ENCODE data around the gene EXOC2.

EXOC2 gene

GRCh38 chr6:641225-641985 is 51.5 kb downstream of the EXOC2 start:
- no peak overlapping the region for H3K27ac ChIP-seq (ENCODE audit: low read depth, low read length)
- H3K79me2 ChIP-seq (ENCODE audit: control insufficient read depth, low read length), result no peaks in the 10 kb centered on the region
- H3K36me3 ChIP-seq (ENCODE audit: control insufficient read depth, low read length), result no peaks in the 10 kb centered on the region
- H3K27me3 ChIP-seq (ENCODE audit: control insufficient read depth, low read length), result no peaks in the 10 kb centered on the region
- H3K4me1 ChIP-seq (ENCODE audit: control insufficient read depth, low read length), result no peaks in the 10 kb centered on the region
- H3K4me2 ChIP-seq (ENCODE audit: low read length), result no peak overlapping the region
- no peaks in the 10 kb centered on the region for H3K9me2 ChIP-seq (replicated peaks; ENCODE audit: control insufficient read depth, low read length)
- no peaks in the 10 kb centered on the region for H3K9me3 ChIP-seq (ENCODE audit: control insufficient read depth, insufficient read depth, low read length)
- H4K20me1 ChIP-seq (ENCODE audit: control insufficient read depth, insufficient read depth, low read depth, low read length), result no peaks in the 10 kb centered on the region
- no peaks in the 10 kb centered on the region for H3F3A ChIP-seq (ENCODE audit: control insufficient read depth, insufficient read depth)
- no peak overlapping the region for H3K4me3 ChIP-seq (ENCODE audit: low read length)
- TF ChIP-seq EZH2phosphoT487 (IDR thresholded peaks at IDR 0.05; ENCODE audit: borderline replicate concordance, low read length), result no peak
- TF ChIP-seq CTCF (IDR thresholded peaks at IDR 0.05; ENCODE audit: low read depth, low read length, poor library complexity, severe bottlenecking), result no peak

GRCh38 chr6:636488-636887 is 56.5 kb downstream of the EXOC2 start:
- no peaks in the 10 kb centered on the region for H3K9me3 ChIP-seq (ENCODE audit: control insufficient read depth, insufficient read depth, low read length)
- H3K4me3 ChIP-seq (ENCODE audit: low read length), result no peak overlapping the region
- no peaks in the 10 kb centered on the region for H3K4me1 ChIP-seq (ENCODE audit: control insufficient read depth, low read length)
- no peaks in the 10 kb centered on the region for H3K79me2 ChIP-seq (ENCODE audit: control insufficient read depth, low read length)
- H3K36me3 ChIP-seq (ENCODE audit: control insufficient read depth, low read length), result no peaks in the 10 kb centered on the region
- H3K9me2 ChIP-seq (replicated peaks; ENCODE audit: control insufficient read depth, low read length), result no peaks in the 10 kb centered on the region
- no peaks in the 10 kb centered on the region for H3K27me3 ChIP-seq (ENCODE audit: control insufficient read depth, low read length)
- H3K27ac ChIP-seq (ENCODE audit: low read depth, low read length), result no peak overlapping the region
- TF ChIP-seq EZH2phosphoT487 (IDR thresholded peaks at IDR 0.05; ENCODE audit: borderline replicate concordance, low read length), result no peak
- no peak for TF ChIP-seq CTCF (IDR thresholded peaks at IDR 0.05; ENCODE audit: low read depth, low read length, poor library complexity, severe bottlenecking)
- no peaks in the 10 kb centered on the region for H3F3A ChIP-seq (ENCODE audit: control insufficient read depth, insufficient read depth)
- H4K20me1 ChIP-seq (ENCODE audit: control insufficient read depth, insufficient read depth, low read depth, low read length), result no peaks in the 10 kb centered on the region
- no peak overlapping the region for H3K4me2 ChIP-seq (ENCODE audit: low read length)

- Histone ChIP-seq H3K9me3 (ENCODE audit: control insufficient read depth, insufficient read depth, low read length) (no peaks in the 10 kb centered on the region), H3K27ac (ENCODE audit: low read depth, low read length) (no peak overlapping the region), H3K79me2 (ENCODE audit: control insufficient read depth, low read length) (no peaks in the 10 kb centered on the region), H3K4me3 (ENCODE audit: low read length) (no peak overlapping the region), H3K9me2 (replicated peaks; ENCODE audit: control insufficient read depth, low read length) (no peaks in the 10 kb centered on the region), H3K4me2 (ENCODE audit: low read length) (no peak overlapping the region), H3K27me3 (ENCODE audit: control insufficient read depth, low read length) (no peaks in the 10 kb centered on the region), H4K20me1 (ENCODE audit: control insufficient read depth, insufficient read depth, low read depth, low read length) (no peaks in the 10 kb centered on the region), H3F3A (ENCODE audit: control insufficient read depth, insufficient read depth) (no peaks in the 10 kb centered on the region), H3K4me1 (ENCODE audit: control insufficient read depth, low read length) (no peaks in the 10 kb centered on the region), H3K36me3 (ENCODE audit: control insufficient read depth, low read length) (no peaks in the 10 kb centered on the region)
- no peak for TF ChIP-seq EZH2phosphoT487 (IDR thresholded peaks at IDR 0.05; ENCODE audit: borderline replicate concordance, low read length)
- TF ChIP-seq CTCF (IDR thresholded peaks at IDR 0.05; ENCODE audit: low read depth, low read length, poor library complexity, severe bottlenecking), result no peak
Observed at GRCh38 chr6:635233-635632, 57.7 kb downstream of the EXOC2 start.

All from DOHH2 (cell line).